Globus pallidus (tissue), 1 donor: ENCODE results near the gene PTGFRN.
"Not testable (repeated sequence)": the region's sequence is repeated elsewhere in the genome, so short reads cannot be mapped to it uniquely, and the experiment has no call there.

ENCODE experiments used
- DNase-seq: peaks from one replicate; pipeline ENCODE4 v3.0.0-alpha.2; 2015; ENCODE audit warnings: low spot score

PTGFRN gene

GRCh38 chr1:116971965-116972673, 62.4 kb downstream of the PTGFRN start:
- no peak for DNase-seq

GRCh38 chr1:116972674-116973030, 62.9 kb downstream of the PTGFRN start:
- no peak for DNase-seq

GRCh38 chr1:116980309-116980708, 70.6 kb downstream of the PTGFRN start:
- DNase-seq: not testable (repeated sequence)

GRCh38 chr1:116981521-116982037, 71.9 kb downstream of the PTGFRN start:
- no peak for DNase-seq

GRCh38 chr1:116982319-116983004, 72.7 kb downstream of the PTGFRN start:
- no peak for DNase-seq

- no peak for DNase-seq
These were observed 73.4 kb downstream of the PTGFRN start for GRCh38 chr1:116983112-116983511.

- no peak for DNase-seq
These were observed 74.0 kb downstream of the PTGFRN start for GRCh38 chr1:116983678-116984077.

- DNase-seq: no peak
These were observed 74.9 kb downstream of the PTGFRN start for GRCh38 chr1:116984406-116985160.

- DNase-seq: no peak
These were observed 76.9 kb downstream of the PTGFRN start for GRCh38 chr1:116986421-116987255.

GRCh38 chr1:116987256-116987555, 77.5 kb downstream of the PTGFRN start:
- DNase-seq: no peak

GRCh38 chr1:116988248-116988647, 78.5 kb downstream of the PTGFRN start:
- DNase-seq: no peak

GRCh38 chr1:116988908-116989307, 79.2 kb downstream of the PTGFRN start:
- no peak for DNase-seq

- no peak for DNase-seq
These were observed 80.1 kb downstream of the PTGFRN start for GRCh38 chr1:116989835-116990234.

- peak; percentile 42 for DNase-seq
These were observed 81.0 kb downstream of the PTGFRN start for GRCh38 chr1:116990612-116991151.

- no peak for DNase-seq
These were observed 81.6 kb downstream of the PTGFRN start for GRCh38 chr1:116991171-116991845.

- no peak for DNase-seq
These were observed 82.2 kb downstream of the PTGFRN start for GRCh38 chr1:116991918-116992317.

- DNase-seq: no peak
These were observed 83.6 kb downstream of the PTGFRN start for GRCh38 chr1:116993286-116993685.

GRCh38 chr1:116994411-116994810, 84.7 kb downstream of the PTGFRN start:
- no peak for DNase-seq

GRCh38 chr1:116997066-116997465, 87.3 kb downstream of the PTGFRN start:
- no peak for DNase-seq

GRCh38 chr1:116997636-116998035, 87.9 kb downstream of the PTGFRN start:
- DNase-seq: no peak

- no peak for DNase-seq
These were observed 89.9 kb downstream of the PTGFRN start for GRCh38 chr1:116999596-116999995.
